Measurements from ENCODE around the gene CENPP.

The CENPP gene

DNA sequence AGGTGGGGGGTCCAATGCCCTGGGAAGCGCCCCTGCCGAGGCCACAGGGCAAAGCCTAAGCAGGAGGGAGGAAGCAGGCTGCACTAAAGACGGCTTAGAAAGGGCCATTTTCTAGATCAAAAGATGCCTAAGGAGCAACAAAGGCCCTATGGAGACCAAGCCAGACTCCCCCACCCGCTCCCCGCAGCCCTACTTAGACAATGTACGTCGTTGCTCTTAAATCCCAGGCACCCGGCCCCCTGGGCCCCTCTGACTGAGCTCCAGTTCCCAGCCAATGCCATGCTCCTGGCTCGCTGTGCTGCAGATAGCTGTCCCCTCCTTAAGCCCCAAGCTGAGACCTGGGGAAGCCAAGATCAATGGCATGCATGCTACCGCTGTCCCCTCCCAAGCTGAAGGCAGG is 333.8 kb downstream of the CENPP start:
- POLR2A ChIA-PET (ENCODE audit: low non-redundant PET): interaction anchor here (0.7 kb wide), 1 partner anchor 788 kb away, joined by 3 read pairs; no protein-coding TSS in a partner anchor
- H3K27ac ChIP-seq: peak overlapping the region; percentile 47
- no peak for DNase-seq (ENCODE audit: low spot score)
- TF ChIP-seq, protein P1, sequence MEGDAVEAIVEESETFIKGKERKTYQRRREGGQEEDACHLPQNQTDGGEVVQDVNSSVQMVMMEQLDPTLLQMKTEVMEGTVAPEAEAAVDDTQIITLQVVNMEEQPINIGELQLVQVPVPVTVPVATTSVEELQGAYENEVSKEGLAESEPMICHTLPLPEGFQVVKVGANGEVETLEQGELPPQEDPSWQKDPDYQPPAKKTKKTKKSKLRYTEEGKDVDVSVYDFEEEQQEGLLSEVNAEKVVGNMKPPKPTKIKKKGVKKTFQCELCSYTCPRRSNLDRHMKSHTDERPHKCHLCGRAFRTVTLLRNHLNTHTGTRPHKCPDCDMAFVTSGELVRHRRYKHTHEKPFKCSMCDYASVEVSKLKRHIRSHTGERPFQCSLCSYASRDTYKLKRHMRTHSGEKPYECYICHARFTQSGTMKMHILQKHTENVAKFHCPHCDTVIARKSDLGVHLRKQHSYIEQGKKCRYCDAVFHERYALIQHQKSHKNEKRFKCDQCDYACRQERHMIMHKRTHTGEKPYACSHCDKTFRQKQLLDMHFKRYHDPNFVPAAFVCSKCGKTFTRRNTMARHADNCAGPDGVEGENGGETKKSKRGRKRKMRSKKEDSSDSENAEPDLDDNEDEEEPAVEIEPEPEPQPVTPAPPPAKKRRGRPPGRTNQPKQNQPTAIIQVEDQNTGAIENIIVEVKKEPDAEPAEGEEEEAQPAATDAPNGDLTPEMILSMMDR (conservative IDR thresholded peaks at IDR 0.05; ENCODE audit: low read depth): no peak
- CTCF ChIA-PET: interaction anchor here (0.7 kb wide), 1 partner anchor 9 kb away, joined by 3 read pairs; no protein-coding TSS in a partner anchor

DNA sequence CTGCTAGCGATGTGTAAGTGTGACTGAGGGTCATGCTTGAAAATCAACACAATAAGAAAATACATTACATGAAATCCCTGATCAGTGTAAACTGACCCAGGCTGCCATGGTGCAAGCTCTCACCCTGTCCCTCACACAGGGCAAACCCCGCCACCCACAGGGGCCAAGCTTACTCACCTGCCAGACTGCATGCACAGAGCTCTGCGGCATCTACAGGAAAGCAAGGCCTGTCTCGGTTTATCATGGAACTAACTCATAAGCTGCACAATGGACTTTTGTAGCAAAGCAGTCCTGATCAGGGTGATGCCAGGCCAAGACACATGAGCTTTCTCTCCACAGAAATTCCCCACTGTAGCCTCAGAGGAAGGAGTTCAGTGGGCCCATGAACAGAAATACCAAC is 334.5 kb downstream of the CENPP start:
- H3K27ac ChIP-seq: peak overlapping the region; percentile 47
- ChIA-PET CTCF (interaction anchor here (0.7 kb wide), 1 partner anchor 10 kb away, joined by 3 read pairs; no protein-coding TSS in a partner anchor), POLR2A (ENCODE audit: low non-redundant PET) (interaction anchor here (0.7 kb wide), 1 partner anchor 10 kb away, joined by 6 read pairs; the partner anchor contains the start of gene IPPK)
- no peak for DNase-seq (ENCODE audit: low spot score)
- TF ChIP-seq, protein P1 (conservative IDR thresholded peaks at IDR 0.05; ENCODE audit: low read depth): no peak

- TF ChIP-seq, protein P1 (conservative IDR thresholded peaks at IDR 0.05; ENCODE audit: low read depth): no peak
- H3K27ac ChIP-seq: peak overlapping the region; percentile 52
- ChIA-PET CTCF (no interaction called here), POLR2A (ENCODE audit: low non-redundant PET) (no interaction called here)
- no peak for DNase-seq (ENCODE audit: low spot score)
These were observed 335.4 kb downstream of the CENPP start for GRCh38 chr9:92661127-92661526.

DNA sequence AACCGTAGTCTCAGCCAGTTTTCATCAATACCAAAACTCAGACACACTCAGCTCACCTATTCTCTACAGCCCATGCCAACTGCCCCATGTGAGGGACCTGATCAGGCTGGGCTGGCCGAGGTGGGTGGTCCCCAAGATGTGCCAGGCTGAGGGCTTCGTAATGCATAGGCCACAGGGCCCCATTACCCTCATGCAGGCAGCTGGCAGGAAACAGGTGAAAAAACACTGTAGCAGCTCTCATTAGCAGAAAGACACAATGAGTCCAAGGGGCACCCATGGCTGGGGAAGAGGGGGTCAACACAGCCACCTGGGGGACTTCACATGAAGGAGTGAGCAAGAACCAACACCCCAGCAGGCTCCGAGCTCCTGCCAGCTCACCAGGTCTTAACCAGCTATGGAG is 336.0 kb downstream of the CENPP start:
- H3K27ac ChIP-seq: peak overlapping the region; percentile 52
- CTCF ChIA-PET: interaction anchor here (0.7 kb wide), 2 partner anchors 46 to 353 kb away, joined by 3 to 4 read pairs; no protein-coding TSS in a partner anchor
- TF ChIP-seq, protein P1 (conservative IDR thresholded peaks at IDR 0.05; ENCODE audit: low read depth): no peak
- POLR2A ChIA-PET (ENCODE audit: low non-redundant PET): no interaction called here
- DNase-seq (ENCODE audit: low spot score): no peak

DNA sequence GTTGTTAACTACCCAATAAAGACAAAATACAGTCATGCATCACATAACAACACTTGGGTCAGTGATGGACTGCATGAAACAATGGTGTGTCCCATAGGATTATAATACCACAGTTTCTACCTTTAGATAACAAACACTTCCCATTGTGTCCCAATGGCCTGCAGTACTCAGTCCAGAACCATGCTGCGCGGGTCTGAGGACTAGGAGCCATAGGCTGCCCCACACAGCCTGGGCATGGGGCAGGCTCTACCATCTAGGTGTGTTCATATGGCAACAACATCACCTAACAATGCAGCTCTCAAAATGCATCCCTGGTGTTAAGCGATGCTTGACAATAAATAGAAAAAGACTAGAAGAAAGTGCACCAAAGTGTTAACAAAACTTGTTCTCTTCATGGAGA is 337.4 kb downstream of the CENPP start:
- ChIA-PET CTCF (interaction anchor here (0.8 to 1.3 kb wide), 2 partner anchors 54 to 74 kb away, joined by 3 to 4 read pairs; no protein-coding TSS in a partner anchor), POLR2A (ENCODE audit: low non-redundant PET) (no interaction called here)
- H3K27ac ChIP-seq: no peak overlapping the region
- DNase-seq (ENCODE audit: low spot score): no peak
- TF ChIP-seq, protein P1 (conservative IDR thresholded peaks at IDR 0.05; ENCODE audit: low read depth): no peak

DNA sequence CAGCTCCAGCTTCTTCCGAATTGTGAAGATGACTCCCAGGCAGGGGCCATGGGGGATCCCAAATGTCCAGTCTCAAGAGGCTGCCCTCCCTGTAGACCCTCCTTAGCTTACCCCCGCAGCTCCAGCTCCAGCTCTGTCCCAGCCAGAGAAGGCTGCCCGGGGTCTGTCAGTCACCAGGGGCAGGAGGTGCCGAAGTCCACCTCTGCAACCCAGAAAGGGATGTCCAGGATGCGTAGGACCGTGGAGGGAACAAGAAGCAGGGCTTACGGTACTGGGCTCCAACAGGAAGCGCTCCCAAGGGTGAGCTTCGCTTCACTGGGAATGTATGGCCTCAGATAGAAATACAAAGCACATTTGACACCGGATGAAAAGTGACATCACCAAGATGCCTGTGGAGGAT is 338.2 kb downstream of the CENPP start:
- peak overlapping the region; percentile 33 for H3K27ac ChIP-seq
- TF ChIP-seq, protein P1 (conservative IDR thresholded peaks at IDR 0.05; ENCODE audit: low read depth): no peak
- ChIA-PET POLR2A (ENCODE audit: low non-redundant PET) (no interaction called here), CTCF (interaction anchor here (0.8 to 1.3 kb wide), 2 partner anchors 53 to 73 kb away, joined by 3 to 4 read pairs; no protein-coding TSS in a partner anchor)
- DNase-seq (ENCODE audit: low spot score): no peak
